Endothelial cell of umbilical vein (primary cell): ENCODE results near the gene SP1. TPM values are rescaled to one million over a fixed set of nuclear protein-coding genes. Genes with fewer than 3 reads are reported as not detected.

Experiments used
- BruUV-seq: library from RNA; stranded (reverse); fragments of 400-500 nt; replicated peaks from 2 replicates; lab custom pipeline; 2021; lab: Mats Ljungman, UMichigan
- CTCF ChIA-PET: fragments of 300-600, 350-600 bp; sonication (Branson Sonifier 250); formaldehyde crosslinking; loops from one replicate; lab custom pipeline; 2021; ENCODE audit warnings: antibody characterized with exemption, inconsistent platforms; lab: Charles Lee
- POLR2A ChIA-PET: fragments of 300-600, 350-600 bp; sonication (Branson Sonifier 250); formaldehyde crosslinking; loops from one replicate; lab custom pipeline; 2021; ENCODE audit warnings: antibody characterized with exemption, inconsistent platforms; lab: Charles Lee
- DNase-seq: peaks from one replicate; pipeline ENCODE4 v3.0.0-alpha.2; 2011; ENCODE audit warnings: low read depth, low spot score
- FAIRE-seq: peaks from 2 replicates; lab custom pipeline; 2011; peaks lifted over from hg19 to GRCh38; lab: Jason Lieb, UNC
- H2AFZ ChIP-seq: 2 replicates; pipeline ENCODE4 v1.6.0; 2012; ENCODE audit warnings: low read depth, low read length, control low read depth, inconsistent platforms
- H3K27ac ChIP-seq: 2 replicates; pipeline ENCODE4 v1.5.1; 2011; ENCODE audit warnings: low read depth, mild to moderate bottlenecking, control low read depth, low read length, moderate library complexity; ENCODE audit not compliant: insufficient read depth
- H3K27me3 ChIP-seq, 2 experiments: 2 replicates each; pipeline versions ENCODE4 v1.6.0 to v1.6.1; 2011; ENCODE audit warnings: low read length in 2 of 2, mixed read lengths in 1 of 2; ENCODE audit not compliant: control insufficient read depth in 2 of 2, insufficient read depth in 2 of 2
- H3K36me3 ChIP-seq, 2 experiments: 2 replicates in 1 of 2; 3 replicates in 1 of 2; pipeline ENCODE4 v1.5.1; 2011; ENCODE audit warnings: low read length in 2 of 2, mild to moderate bottlenecking in 1 of 2, moderate library complexity in 1 of 2; ENCODE audit not compliant: control insufficient read depth in 2 of 2, insufficient read depth in 2 of 2; ENCODE audit errors: extremely low read depth in 1 of 2
- H3K4me1 ChIP-seq: 3 replicates; pipeline ENCODE4 v1.5.1; 2011; ENCODE audit warnings: mild to moderate bottlenecking, low read length; ENCODE audit not compliant: control insufficient read depth, insufficient read depth; ENCODE audit errors: extremely low read depth
- H3K4me2 ChIP-seq: 2 replicates; pipeline ENCODE4 v1.6.1; 2011; ENCODE audit warnings: low read length, control low read depth, mixed read lengths; ENCODE audit not compliant: insufficient read depth
- H3K4me3 ChIP-seq, 3 experiments: fragments of 200-600 bp in 1 of 3; sonication (generic), shearing (Covaris generic) in 1 of 3; replicated peaks in 1 of 3; 2 replicates each; pipeline ENCODE4 v1.5.1; 2011 to 2016; ENCODE audit warnings: control low read depth in 3 of 3, low read length in 3 of 3, mild to moderate bottlenecking in 2 of 3, inconsistent platforms in 1 of 3, low read depth in 1 of 3, moderate library complexity in 1 of 3; ENCODE audit not compliant: insufficient read depth in 1 of 3
- H3K79me2 ChIP-seq: 2 replicates; pipeline ENCODE4 v1.6.0; 2012; ENCODE audit warnings: low read length, inconsistent platforms; ENCODE audit not compliant: control insufficient read depth, insufficient read depth
- H3K9ac ChIP-seq: replicated peaks from 2 replicates; pipeline ENCODE3; 2011; ENCODE audit warnings: low read length, control low read depth; ENCODE audit not compliant: insufficient read depth; ENCODE audit errors: extremely low read depth
- H3K9me1 ChIP-seq: replicated peaks from 3 replicates; pipeline ENCODE4 v1.6.0; 2011; ENCODE audit warnings: mild to moderate bottlenecking, low read length; ENCODE audit not compliant: control insufficient read depth, insufficient read depth; ENCODE audit errors: extremely low read depth
- H3K9me3 ChIP-seq: replicated peaks from 2 replicates; pipeline ENCODE4 v1.5.1; 2012; ENCODE audit warnings: low read length, inconsistent platforms; ENCODE audit not compliant: control insufficient read depth, insufficient read depth
- H4K20me1 ChIP-seq: replicated peaks from 2 replicates; pipeline ENCODE3; 2011; ENCODE audit warnings: mild to moderate bottlenecking, low read length; ENCODE audit not compliant: control insufficient read depth, insufficient read depth; ENCODE audit errors: extremely low read depth
- CTCF ChIP-seq, 2 donors: IDR thresholded peaks; 1 replicate in 1 of 2; 2 replicates in 1 of 2; pipeline ENCODE4 v1.5.1; 2011; ENCODE audit warnings: low read length in 2 of 2, mild to moderate bottlenecking in 2 of 2, moderate library complexity in 2 of 2, control low read depth in 1 of 2, inconsistent platforms in 1 of 2, low read depth in 1 of 2; ENCODE audit not compliant: insufficient read depth in 1 of 2; ENCODE audit errors: extremely low read depth in 1 of 2
- EZH2 ChIP-seq: IDR thresholded peaks from 2 replicates; pipeline ENCODE4 v1.6.1; 2012; ENCODE audit warnings: borderline replicate concordance, low read depth, mild to moderate bottlenecking, moderate library complexity, low read length, inconsistent platforms; ENCODE audit not compliant: severe bottlenecking
- FOS ChIP-seq: IDR thresholded peaks from 2 replicates; pipeline ENCODE4 v1.6.1; 2011; ENCODE audit warnings: mild to moderate bottlenecking, low read length, moderate library complexity, borderline replicate concordance; ENCODE audit not compliant: insufficient read depth
- GATA2 ChIP-seq: IDR thresholded peaks from 2 replicates; pipeline ENCODE4 v1.7.0; 2011; ENCODE audit warnings: low read depth, mild to moderate bottlenecking, moderate library complexity, mixed read lengths, low read length; ENCODE audit not compliant: insufficient read length, insufficient read depth
- JUN ChIP-seq: IDR thresholded peaks from 2 replicates; pipeline ENCODE4 v1.6.1; 2011; ENCODE audit warnings: borderline replicate concordance, low read depth; ENCODE audit not compliant: insufficient read length, insufficient read depth
- MAX ChIP-seq: IDR thresholded peaks from 2 replicates; pipeline ENCODE4 v1.6.1; 2011; ENCODE audit not compliant: insufficient read depth, insufficient read length
- MYC ChIP-seq: IDR thresholded peaks from one replicate; pipeline ENCODE4 v1.6.1; 2011; ENCODE audit warnings: mild to moderate bottlenecking, low read depth, low read length
- POLR2A ChIP-seq: IDR thresholded peaks from 2 replicates; pipeline ENCODE4 v1.6.1; 2012; ENCODE audit warnings: low read depth, mild to moderate bottlenecking, control low read depth, low read length
- POLR2AphosphoS5 ChIP-seq: IDR thresholded peaks from 2 replicates; pipeline ENCODE4 v1.6.1; 2012; ENCODE audit warnings: low read depth, mild to moderate bottlenecking, control low read depth, low read length, moderate library complexity; ENCODE audit not compliant: insufficient read depth
- dilution Hi-C: fragments of 300-500 bp; cut with MboI; formaldehyde crosslinking; loops from one replicate; pipeline ENCODE4 v1.15.0; 2019; ENCODE audit warnings: low sequenced_read_pairs; ENCODE audit not compliant: extremely low pct_ligation_motif_present
- intact Hi-C: fragments of 100-400 bp; cut with micrococcal nuclease; formaldehyde crosslinking; loops from one replicate; pipeline ENCODE4 v1.10.0; 2022
- polyA plus RNA-seq, 4 experiments: library from polyadenylated mRNA; depleted of rRNA in 3 of 4; stranded (reverse) in 3 of 4; unstranded in 1 of 4; fragments of >200 nt; gene quantifications; 2 replicates each; pipeline versions ENCODE4 v1.2.1 to v1.2.3, GENCODE V29; 2011 to 2012; ENCODE audit warnings: missing spikeins in 1 of 4
- total RNA-seq: library from RNA; stranded (reverse); gene quantifications from 2 replicates; pipeline ENCODE4 v1.2.3, GENCODE V29; 2021

SP1 gene
- total and polyA plus RNA-seq, 2 donors (not counting 3 experiments of a cell fraction or from before 2014, with no cell fraction given) = 34.8 to 56.3 TPM

- CTCF ChIA-PET = interaction anchor here (2.0 to 4.0 kb wide), 2 partner anchors 31 to 37 kb away, joined by 7 to 24 read pairs; no protein-coding TSS in a partner anchor
- POLR2A ChIA-PET = no interaction called here
- Histone ChIP-seq H3K4me2 (no peak overlapping the region), H3K36me3 (no peaks in the 10 kb centered on the region), H3K27ac (no peak overlapping the region), H2AFZ (no peak overlapping the region), H3K27me3 (no peaks in the 10 kb centered on the region), H3K4me3 (no peak overlapping the region), H4K20me1 (no peaks in the 10 kb centered on the region), H3K9me3 (no peaks in the 10 kb centered on the region), H3K4me1 (peaks cover 14% of the 10 kb centered on the region), H3K79me2 (peaks cover 71% of the 10 kb centered on the region), H3K9me1 (no peaks in the 10 kb centered on the region), H3K9ac (no peak overlapping the region)
- TF ChIP-seq POLR2A (no peak), GATA2 (no peak), EZH2 (no peak), MYC (no peak), FOS (no peak), POLR2AphosphoS5 (no peak), MAX (no peak), JUN (no peak), CTCF (IDR thresholded peaks at IDR 0.05; ENCODE audit: extremely low read depth in 1 of 2, insufficient read depth in 1 of 2, low read depth in 1 of 2, low read length in 2 of 2) (no peak)
- dilution Hi-C loops = no loop called here
- FAIRE-seq = no peak
- intact Hi-C loops = no loop called here
- DNase-seq = no peak
- BruUV-seq = no TSS peak
These were observed 9.7 kb downstream of the SP1 start for GRCh38 chr12:53389702-53390101.
